GM18526 (cell line): Measurements from ENCODE around the gene RNF103.

Source experiments
- POLR2A ChIP-seq: IDR thresholded peaks from 3 replicates; pipeline ENCODE4 v1.6.1; 2011; ENCODE audit not compliant: insufficient read length; ENCODE audit errors: extremely low read depth

Gene RNF103

GRCh38 chr2:86556508-86556907 is 67.2 kb downstream of the RNF103 start:
- no peak for TF ChIP-seq POLR2A
